HG02571 (cell line): ENCODE measurements around the gene TDO2.
"Not testable (repeated sequence)": the region's sequence is repeated elsewhere in the genome, so short reads cannot be mapped to it uniquely, and the experiment has no call there.

Source experiments
- ATAC-seq: cut with Tn5 transposase; IDR thresholded peaks from one replicate; pipeline ENCODE4 v1.9.1; 2021; ENCODE audit warnings: mild to moderate bottlenecking, moderate library complexity; ENCODE audit not compliant: unreplicated experiment

Gene TDO2

DNA sequence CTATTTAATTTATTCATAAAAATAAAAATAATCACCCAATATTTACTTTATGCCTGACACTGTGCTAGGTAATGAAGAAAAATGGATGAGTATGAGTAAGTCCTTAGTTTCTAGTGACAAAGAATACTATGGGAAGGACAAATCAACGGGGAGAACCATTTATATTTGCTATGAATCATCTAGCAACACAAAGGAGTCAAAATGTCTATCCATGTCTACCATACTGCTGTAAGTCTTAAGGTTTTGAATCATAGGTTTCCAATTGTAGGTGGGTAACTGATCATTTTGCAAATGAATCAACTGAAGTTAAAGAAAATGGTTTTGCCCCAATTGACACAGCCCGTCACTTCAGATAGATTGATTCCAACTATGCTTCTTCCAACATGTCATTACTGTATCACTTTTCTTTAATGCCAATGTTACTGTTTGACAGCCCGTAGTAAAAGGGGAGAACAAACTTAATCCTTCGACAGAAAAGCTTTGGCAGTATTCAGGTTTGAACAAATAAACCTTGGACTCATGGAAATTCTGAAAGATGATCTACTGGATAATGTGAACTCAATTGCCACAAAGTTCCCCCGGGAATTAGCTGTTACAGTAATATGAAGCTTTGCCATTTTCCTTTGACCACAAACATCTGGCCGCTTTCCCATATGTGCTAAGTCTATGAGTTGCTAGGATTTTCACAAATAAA lies 3.2 kb downstream of the TDO2 start:
- no peak for ATAC-seq

DNA sequence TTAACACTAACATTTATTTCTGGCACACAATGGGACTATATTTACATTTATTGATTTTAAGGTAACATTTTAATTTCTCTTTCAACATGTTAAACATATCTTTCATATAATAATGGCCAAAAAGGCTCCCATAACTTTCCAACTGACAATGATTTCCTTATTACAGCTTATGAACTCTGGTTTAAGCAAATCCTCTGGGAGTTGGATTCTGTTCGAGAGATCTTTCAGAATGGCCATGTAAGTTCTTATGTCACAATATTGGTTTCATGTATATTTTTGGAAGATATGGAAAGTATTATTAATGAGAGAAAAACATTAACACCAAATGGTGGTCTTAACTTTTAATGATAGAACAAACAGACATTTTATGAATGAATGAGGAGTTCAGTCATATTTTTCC lies 4.1 kb downstream of the TDO2 start:
- no peak for ATAC-seq

DNA sequence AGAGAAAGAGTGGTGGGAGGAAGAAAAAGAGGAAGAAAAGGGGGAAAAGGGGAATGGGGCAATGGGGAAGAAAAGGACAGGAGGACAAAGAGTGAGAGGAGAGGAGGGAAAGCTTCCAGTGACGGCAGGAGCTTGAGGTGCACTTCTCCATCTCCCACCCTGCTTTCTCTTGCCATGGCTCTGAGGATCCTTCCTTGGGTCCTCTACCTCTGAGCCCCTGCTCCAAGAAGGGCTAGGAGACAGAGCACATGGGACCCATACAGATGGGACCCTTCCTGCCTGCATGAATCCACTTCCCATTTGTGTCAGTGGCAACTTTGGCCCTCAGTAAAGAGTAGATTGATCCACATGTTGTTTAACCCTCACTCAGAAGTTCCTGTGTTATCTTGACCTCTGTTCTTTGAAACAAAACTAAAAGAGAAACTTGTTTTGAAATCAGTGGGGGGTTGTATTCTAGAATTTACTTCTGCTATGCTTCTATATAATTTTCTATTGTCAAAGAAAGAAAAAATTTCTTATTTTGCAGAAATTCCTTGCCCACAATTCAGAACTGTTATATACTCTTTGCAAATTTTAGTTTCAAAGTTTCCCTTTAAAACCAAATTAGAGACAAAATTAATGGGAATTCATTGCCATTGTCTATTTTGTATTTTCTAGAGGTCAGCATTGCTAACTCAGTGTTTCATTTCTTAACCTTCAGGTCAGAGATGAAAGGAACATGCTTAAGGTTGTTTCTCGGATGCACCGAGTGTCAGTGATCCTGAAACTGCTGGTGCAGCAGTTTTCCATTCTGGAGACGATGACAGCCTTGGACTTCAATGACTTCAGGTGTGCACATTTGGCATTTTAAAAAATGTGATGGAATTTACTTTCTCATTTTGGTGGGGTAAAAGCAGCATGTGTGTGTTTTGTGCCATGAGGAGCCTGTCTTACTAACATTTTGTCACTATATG lies 5.0 kb downstream of the TDO2 start:
- ATAC-seq, result peak; percentile 67

DNA sequence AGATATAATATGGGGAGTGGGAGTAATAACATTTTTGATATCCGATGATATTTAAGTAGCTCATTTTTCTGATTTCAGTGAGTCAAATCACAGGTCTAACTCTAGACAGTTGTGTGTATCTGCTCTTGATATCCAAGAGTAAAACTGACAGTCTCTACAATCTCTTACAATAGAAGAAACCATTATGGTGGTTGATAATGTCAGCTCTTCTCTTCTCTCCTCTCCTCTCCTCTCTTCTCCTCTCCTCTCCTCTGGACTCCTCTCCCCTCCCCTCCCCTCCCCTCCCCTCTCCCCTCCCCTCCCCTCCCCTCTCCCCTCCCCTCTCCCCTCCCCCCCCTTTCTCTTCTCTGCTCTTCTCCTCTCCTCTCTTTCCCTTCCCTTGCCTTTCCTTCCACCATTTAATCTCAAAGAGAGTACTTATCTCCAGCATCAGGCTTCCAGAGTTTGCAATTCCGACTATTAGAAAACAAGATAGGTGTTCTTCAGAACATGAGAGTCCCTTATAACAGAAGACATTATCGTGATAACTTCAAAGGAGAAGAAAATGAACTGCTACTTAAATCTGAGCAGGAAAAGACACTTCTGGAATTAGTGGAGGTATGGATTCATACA lies 6.2 kb downstream of the TDO2 start:
- no peak for ATAC-seq

DNA sequence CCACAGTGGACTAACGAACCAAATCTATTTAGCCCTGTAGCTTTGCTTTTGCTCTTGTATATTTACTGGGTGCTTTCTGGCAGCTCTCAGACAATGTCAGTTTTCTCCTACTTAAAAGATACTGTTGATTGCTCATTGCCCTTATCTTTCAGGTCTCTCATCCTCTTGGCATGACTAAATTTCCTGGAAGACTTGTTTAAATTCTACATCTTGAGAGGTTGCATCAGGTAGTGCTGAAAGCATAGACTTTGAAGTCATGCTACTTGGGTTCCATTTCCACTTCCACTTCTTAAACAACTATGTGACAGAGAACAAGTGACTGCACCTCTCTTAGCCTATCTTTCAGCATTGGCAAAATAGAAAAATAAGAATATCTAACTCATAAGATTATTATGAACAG lies 8.4 kb downstream of the TDO2 start:
- ATAC-seq, result no peak

DNA sequence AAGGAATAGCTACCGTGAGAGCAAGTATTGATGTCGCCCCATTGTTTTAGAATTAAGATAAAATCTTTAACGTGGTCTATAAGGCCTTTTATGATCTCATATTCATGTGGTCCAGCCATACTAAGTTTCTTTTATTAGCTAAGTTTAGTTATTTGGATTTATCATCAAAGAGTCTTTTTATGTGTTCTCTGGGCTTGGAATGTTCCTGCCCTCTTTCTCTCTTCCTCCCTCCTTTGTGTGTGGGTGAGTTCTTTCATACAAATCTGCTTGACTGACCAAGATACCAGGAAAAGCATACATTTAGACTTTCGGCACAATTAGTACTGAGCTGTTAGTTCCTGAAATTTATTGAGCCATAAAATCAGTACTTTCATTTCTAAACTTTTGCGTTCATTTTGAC lies 11.3 kb downstream of the TDO2 start:
- no peak for ATAC-seq

DNA sequence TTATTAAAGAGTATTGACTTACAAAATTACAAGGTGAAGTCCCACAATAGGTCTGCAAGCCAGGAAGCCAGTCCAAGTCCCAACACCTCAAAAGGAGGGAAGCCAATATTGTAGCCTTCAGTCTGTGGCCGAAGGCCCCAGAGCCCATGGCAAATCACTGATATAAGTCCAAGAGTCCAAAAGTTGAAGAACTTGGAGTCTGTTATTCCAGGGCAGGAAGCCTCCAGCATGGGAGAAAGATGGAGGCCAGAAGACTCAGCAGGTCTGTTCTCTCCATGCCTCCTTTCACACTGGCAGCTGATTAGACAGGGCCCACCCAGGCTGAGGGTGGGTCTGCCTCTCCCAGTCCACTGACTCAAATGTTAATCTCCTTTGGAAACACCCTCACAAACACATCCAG lies 18.1 kb downstream of the TDO2 start:
- ATAC-seq, result no peak

DNA sequence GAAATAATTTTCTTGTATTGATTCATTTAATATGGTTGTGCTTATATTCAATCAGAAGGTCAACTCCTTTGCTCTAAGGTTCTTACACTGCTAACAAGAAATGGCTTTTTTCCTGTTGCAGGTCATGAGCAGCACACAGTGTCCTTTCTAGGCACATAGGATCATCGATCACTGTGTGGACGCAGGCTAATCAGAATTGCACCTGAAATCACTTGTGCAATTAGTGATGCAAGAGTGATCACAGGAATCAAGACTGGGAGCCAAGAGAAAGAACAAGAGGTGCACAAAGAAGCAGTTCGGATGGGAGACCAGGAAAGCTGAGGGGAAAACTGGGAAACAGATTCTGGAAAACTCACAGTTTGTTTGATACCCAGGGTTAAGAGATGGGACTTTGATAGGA lies 21.1 kb downstream of the TDO2 start:
- ATAC-seq, result no peak

DNA sequence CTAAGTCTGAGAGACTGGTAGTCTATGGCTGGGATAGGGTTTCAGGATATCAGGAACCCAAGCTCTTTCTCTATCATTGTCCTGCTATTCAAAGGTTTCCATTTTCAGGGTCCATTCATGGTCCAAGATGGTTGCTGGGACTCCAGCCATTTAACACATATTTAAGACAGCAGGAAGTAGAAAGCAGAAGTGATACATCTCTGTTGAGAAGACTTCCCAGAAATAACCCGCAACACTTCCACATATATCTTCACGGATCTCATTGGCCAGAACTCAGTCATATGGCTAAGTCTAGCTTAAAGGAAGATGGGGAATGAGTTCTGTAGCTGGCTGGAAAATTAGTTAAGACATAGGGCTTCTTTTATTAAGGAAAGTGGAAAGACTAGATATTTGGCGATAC lies 26.3 kb downstream of the TDO2 start:
- ATAC-seq, result no peak

DNA sequence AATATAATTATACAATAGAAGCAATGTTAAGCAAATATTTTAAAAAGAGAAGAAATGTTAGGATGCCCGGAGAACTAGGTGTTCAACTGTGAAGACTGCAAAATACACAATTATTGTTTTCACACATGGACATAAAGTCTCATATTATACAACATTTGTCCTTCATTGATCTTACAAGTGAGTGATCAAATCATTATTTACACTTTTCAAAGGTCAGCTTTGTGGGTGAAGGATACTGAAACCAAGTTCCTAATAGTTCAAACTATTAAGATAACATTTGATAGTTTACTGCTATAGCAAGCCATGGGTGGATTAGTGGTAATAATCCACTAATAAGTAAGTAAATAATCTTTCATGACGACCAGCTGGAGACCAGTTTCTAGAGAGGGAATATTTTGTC lies 26.8 kb downstream of the TDO2 start:
- no peak for ATAC-seq

DNA sequence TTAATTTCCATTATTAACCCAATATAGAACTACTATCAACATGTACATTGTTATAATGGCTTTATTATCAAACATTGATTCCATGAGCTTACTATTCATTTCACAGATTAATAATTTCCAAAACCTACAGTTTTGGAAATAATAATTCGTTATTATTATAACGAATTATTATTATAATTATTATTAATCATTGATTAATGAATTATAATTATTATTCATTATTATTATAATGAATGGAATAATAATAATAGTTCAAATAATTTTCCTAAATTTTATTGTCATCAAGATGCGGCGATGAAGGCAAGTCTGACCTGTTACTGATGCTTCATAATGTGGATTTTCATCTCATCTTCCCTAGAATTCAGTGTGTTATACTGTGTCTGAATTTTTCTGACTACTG lies 28.1 kb downstream of the TDO2 start:
- no peak for ATAC-seq

DNA sequence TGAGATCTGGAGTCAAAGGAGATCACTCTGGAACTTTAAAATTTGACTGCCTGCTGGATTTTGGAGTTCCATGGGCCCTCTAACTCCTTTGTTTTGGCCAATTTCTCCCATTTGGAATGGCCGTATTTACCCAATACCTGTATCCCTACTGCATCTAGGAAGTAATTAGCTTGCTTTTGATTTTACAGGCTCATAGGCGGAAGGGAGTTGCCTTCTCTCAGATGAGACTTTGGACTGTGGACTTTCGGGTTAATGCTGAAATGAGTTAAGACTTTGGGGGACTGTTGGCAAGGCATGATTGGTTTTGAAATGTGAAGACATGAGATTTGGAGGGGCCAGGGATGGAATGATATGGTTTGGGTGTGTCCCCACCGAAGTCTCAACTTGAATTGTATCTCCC lies 31.1 kb downstream of the TDO2 start:
- ATAC-seq, result not testable (repeated sequence)

DNA sequence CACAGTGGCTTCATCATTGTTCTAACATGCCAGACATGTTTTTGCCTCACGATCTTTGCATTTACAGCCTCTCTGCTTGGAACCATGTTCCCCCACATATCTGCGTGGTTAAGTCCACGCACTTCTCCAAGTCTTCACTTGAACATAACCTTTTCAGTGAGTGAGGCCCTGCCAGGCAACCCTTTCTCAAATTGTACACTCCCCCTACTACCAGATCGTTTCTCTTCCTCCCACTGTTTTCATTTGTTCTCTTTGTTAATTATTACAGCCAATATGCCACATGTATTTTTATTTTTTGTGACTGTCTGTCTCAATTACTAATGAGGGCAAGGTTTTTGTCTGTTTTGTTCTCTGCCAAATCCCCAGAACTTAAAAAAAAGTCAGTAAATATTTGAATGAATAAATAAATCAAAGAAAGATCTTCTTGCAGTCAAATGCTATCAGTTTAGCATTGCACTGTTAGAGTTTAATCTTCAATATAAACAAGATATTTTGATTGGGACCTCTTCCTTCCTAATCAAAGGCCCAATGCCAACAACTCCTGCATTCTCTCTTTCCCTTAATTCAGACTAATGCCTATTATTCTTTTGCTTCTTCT lies 32.0 kb downstream of the TDO2 start:
- ATAC-seq, result no peak

DNA sequence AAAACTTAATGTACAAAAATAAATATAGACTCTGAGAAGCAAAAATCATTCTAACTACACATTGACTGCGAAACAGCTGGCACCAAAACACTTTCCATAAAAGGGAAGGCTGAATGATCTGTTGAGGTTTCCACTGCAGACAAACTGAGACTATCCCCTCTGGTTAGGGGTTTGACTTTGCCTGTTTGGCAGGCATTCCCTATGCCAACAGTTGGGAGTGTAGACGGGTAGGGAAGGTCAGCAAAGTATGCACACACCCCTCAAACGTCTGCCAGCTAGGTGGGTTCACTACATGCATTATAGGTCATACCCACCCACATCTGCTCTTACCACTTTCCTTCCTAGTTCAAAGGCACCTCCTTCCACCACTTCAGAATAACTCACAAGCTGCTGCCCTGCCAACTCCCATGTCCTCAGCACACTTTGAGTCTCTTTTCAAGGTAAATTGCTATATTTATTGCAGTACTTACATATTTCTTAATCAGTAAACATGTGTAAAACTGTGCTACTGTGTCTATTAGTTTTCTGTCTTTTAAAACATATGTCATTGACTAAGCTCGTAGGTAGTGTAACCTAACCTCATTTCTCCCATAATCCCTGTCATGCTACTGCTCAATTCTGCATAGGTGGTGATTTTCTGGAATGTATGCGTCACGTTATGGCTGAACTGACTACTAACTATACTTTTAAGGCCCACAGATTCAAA lies 37.7 kb downstream of the TDO2 start:
- no peak for ATAC-seq

DNA sequence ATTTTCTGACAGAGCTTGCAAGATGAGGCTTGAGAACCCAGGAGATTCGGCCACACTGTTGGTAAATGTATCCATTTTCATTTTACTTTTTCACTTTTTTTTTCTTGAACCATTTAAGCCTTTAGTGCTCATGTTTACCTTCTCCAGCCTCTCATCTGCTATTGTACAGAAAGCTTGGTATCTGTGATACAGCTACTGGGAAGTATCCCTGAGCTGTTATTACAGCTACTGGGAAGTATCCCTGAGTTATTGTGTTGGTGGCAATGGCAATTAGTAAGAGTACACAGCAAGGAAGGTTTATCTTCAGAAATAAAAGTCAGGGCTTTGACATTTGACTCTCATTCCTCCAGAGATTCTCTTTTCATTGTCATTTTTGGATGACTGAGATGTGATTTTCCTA lies 38.3 kb downstream of the TDO2 start:
- ATAC-seq, result no peak

DNA sequence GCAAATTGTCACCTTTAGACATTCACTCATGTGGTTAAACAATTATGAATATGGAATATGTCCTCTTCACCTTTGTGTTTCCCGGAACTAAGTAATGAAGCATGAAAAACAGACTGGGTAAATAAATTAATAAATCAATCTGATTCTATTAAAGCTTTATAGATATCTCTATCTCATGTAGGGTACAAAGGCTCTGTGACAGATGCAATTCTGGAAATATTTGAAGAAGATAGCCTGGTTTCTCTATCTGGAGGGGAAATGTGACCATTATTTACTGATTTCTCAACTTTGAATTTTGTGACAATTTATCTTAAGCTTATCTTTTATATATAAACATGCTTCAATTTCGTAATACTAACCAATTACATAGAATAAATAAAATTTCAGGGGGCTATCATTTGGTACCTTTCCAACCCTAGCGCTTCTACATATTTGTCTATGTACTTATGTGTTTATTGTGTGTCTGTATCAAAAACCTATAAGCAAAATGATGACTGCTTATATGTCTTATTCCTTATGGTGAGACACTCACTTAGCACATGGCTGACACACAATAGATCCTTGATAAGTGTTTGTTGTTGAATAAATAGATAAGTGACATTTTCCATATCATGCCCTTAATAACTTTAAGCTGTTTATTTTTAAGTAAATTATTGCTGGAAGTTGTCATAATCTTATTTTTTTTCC lies 40.3 kb downstream of the TDO2 start:
- no peak for ATAC-seq

DNA sequence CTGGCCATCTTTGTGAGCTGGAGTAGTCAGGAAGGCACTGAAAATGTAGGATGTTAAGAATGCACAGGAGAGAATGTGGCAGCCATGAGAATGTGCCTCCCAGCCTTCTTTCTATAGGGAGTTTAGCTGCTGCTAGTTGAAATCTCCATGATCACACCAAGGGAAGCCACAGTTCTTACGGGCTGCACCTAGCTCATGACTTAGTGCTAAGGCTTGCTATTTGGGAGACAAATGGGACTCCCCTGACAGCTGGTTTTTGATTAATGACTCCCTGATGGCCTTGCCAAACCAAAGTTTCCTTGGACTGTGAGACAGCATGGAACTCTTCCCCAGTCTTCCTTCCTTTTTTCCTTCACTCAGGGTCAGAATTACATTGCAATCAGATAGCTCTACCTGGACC lies 41.0 kb downstream of the TDO2 start:
- no peak for ATAC-seq

DNA sequence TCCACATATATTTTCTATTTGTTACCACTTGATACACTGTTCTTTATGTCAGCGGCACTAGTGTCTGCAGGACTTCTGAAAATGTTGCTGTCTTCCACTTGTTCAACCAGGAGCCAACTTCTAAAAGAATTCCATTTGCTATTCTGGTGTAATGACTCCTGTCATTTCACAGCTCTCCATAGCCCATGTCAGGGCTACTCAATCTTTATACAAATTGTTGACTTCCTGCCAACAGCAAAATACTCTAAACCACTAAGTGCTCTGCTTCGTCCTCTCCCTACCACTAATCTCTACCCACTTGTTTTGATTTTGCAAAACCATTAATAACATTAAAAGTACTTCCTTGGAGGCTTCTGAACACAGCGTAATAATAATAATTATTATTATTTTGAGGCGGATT lies 43.0 kb downstream of the TDO2 start:
- no peak for ATAC-seq

DNA sequence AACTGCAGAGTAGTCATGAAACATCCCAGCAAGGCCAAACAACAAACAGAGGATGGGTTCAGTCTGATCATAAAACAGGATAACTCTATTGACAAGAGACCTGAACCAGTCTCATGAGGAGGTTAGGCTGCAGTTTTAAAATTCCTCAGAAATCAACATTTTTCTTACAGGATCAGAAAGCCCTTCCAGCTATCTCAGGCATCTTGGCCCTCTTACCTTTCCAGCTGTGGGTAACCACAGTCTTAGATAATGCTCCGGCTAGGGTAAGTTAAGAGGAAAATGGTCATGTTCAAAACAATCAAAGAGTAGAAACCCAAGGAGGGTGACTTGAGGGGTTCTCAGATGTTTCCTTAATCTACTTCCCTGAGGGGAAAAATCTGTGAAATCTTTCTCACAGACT lies 45.0 kb downstream of the TDO2 start:
- no peak for ATAC-seq

DNA sequence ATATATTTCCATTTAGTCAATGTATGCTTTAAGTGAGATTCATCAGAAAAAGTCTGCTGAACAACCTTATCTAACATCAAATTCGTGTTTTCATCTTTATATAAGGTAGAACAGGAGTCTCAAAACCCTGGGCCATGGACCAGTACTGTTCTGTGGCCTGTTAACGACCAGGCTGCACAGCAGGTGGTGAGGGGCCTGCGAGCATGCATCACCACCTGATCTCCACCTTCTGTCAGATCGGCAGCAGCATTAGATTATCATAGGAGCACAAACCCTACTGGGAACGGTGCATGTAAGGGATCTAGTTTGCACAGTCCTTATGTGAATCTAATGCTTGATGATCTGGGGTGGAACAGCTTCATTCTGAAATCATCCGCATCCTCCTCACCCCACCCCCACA lies 47.0 kb downstream of the TDO2 start:
- ATAC-seq, result no peak
